ENCODE measurements around the gene MEGF11. TPM values are rescaled to one million over a fixed set of nuclear protein-coding genes. Genes with fewer than 3 reads are reported as not detected.

MEGF11 gene
- total RNA-seq, 4 donors from 2014 or later = not detected

DNA sequence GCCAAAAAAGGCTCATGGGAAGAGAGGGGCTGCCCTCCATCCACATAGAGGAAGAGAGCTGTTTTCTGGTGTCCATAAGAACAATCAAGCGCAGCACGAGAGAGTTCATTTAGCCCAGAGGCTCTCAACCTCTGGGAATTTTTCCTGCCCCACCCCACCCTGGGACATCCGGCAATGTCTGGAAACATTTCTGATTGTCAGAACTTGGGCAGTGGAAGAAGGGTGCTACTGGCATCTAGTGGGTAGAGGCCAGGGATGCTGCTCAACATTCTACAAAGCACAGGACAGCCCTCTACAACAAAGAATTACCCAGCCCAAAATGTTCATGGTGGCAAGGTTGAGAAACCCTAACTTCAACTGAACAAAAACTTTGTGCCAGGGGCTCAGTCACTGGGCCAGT, 291.4 kb downstream of the MEGF11 start:
- no peak overlapping the region for H3K4me3 ChIP-seq
- no peaks in the 10 kb centered on the region for H3K36me3 ChIP-seq
- 42 to 64% methylated on average over 2 to 3 of the region's 3 CpGs for WGBS, 2 donors
- DNase-seq = no peak
- intact Hi-C loops (cut with DNase I) = no loop called here
- no peaks in the 10 kb centered on the region for H3K9me3 ChIP-seq
- H3K27me3 ChIP-seq = peaks cover 0 to 66% (median 0%) of the 10 kb centered on the region in 4 donors
- TF ChIP-seq POLR2A (IDR thresholded peaks at IDR 0.05) (no peak), CTCF (IDR thresholded peaks at IDR 0.05) (peak in 3 of 6 experiments; percentile 11 to 31 (median 29))
- H3K4me1 ChIP-seq = no peaks in the 10 kb centered on the region
- H3K27ac ChIP-seq = no peak overlapping the region

GRCh38 chr15:65960586-65960985, 293.0 kb downstream of the MEGF11 start:
- no peaks in the 10 kb centered on the region for H3K36me3 ChIP-seq
- H3K9me3 ChIP-seq = no peaks in the 10 kb centered on the region
- 53 to 54% methylated on average over 3 of the region's 3 CpGs for WGBS, 2 donors
- no peaks in the 10 kb centered on the region for H3K4me1 ChIP-seq
- H3K4me3 ChIP-seq = no peak overlapping the region
- H3K27ac ChIP-seq = no peak overlapping the region
- intact Hi-C loops (cut with DNase I) = no loop called here
- no peak for DNase-seq
- TF ChIP-seq CTCF (IDR thresholded peaks at IDR 0.05) (no peak), POLR2A (IDR thresholded peaks at IDR 0.05) (no peak)
- H3K27me3 ChIP-seq = peaks cover 0 to 50% (median 0%) of the 10 kb centered on the region in 4 donors

GRCh38 chr15:65958835-65959234, 294.7 kb downstream of the MEGF11 start:
- intact Hi-C loops (cut with DNase I) = no loop called here
- H3K4me3 ChIP-seq = no peak overlapping the region
- no peaks in the 10 kb centered on the region for H3K4me1 ChIP-seq
- DNase-seq = no peak
- TF ChIP-seq POLR2A (IDR thresholded peaks at IDR 0.05) = no peak
- TF ChIP-seq CTCF (IDR thresholded peaks at IDR 0.05) = no peak
- no peaks in the 10 kb centered on the region for H3K36me3 ChIP-seq
- peaks cover 0 to 39% (median 0%) of the 10 kb centered on the region in 4 donors for H3K27me3 ChIP-seq
- 55 to 71% methylated on average over 3 of the region's 3 CpGs for WGBS, 2 donors
- no peaks in the 10 kb centered on the region for H3K9me3 ChIP-seq
- H3K27ac ChIP-seq = no peak overlapping the region

DNA sequence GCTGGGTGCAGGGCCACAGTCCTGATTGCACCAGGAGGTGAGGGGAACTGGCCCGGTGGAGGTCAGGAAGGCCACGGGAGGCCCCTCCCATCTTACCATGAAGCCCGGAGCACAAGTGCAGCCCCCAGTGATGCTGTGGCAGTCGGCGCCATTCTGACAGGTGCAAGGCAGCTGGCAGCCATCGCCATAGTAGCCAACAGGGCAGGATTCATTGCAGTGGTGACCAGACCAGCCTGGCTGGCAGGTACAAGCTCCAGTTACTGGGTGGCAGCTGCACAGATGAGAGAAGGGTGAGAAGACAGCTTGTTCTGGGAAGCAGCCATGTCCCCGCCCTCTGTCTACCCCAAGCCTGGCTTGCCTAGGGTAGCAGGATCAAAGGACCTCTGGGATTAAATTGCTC, 296.1 kb downstream of the MEGF11 start:
- Histone ChIP-seq H3K27ac (no peak overlapping the region), H3K4me1 (no peaks in the 10 kb centered on the region), H3K9me3 (no peaks in the 10 kb centered on the region), H3K36me3 (no peaks in the 10 kb centered on the region), H3K4me3 (no peak overlapping the region), H3K27me3 (peaks cover 0 to 30% (median 0%) of the 10 kb centered on the region in 4 donors)
- no peak for DNase-seq
- WGBS, 2 donors = 75 to 86% methylated on average over 1 of the region's 7 CpGs
- intact Hi-C loops (cut with DNase I) = no loop called here
- TF ChIP-seq POLR2A (IDR thresholded peaks at IDR 0.05) = no peak

DNA sequence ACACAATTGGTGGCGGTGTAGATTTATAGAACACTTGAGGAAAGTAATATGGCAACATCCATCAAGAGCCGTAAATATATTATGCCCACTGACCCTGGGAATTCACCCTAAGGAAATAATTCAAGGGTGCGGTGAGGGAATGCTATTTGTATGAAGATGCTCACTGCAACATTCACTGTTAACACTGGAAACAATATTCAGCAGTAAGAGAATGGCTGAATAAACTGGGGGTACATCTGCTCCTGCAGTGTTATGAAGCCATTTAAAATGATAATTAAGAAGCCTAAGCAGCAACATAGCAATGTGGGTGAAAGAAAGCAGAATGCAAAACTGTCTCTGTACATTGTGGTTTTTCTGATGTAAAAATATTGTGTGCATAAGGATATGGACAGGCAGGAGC, 296.7 kb downstream of the MEGF11 start:
- Histone ChIP-seq H3K9me3 (no peaks in the 10 kb centered on the region), H3K4me3 (no peak overlapping the region), H3K36me3 (no peaks in the 10 kb centered on the region), H3K27me3 (peaks cover 0 to 24% (median 0%) of the 10 kb centered on the region in 4 donors), H3K4me1 (no peaks in the 10 kb centered on the region), H3K27ac (no peak overlapping the region)
- WGBS, 2 donors = 93 to 95% methylated on average over 3 of the region's 3 CpGs
- intact Hi-C loops (cut with DNase I) = no loop called here
- TF ChIP-seq CTCF (IDR thresholded peaks at IDR 0.05) (no peak), POLR2A (IDR thresholded peaks at IDR 0.05) (no peak)
- no peak for DNase-seq

- no peaks in the 10 kb centered on the region for H3K36me3 ChIP-seq
- no peak overlapping the region for H3K4me3 ChIP-seq
- H3K27ac ChIP-seq = no peak overlapping the region
- H3K9me3 ChIP-seq = no peaks in the 10 kb centered on the region
- no peak for TF ChIP-seq CTCF (IDR thresholded peaks at IDR 0.05)
- TF ChIP-seq POLR2A (IDR thresholded peaks at IDR 0.05) = no peak
- H3K27me3 ChIP-seq = peaks cover 0 to 19% (median 0%) of the 10 kb centered on the region in 4 donors
- intact Hi-C loops (cut with DNase I) = no loop called here
- no peaks in the 10 kb centered on the region for H3K4me1 ChIP-seq
- 71 to 88% methylated on average over 2 of the region's 2 CpGs for WGBS, 2 donors
- DNase-seq = no peak
Observed at GRCh38 chr15:65956307-65956706, 297.2 kb downstream of the MEGF11 start.
